ENCODE data around the gene CYB5A. TPM values are rescaled to one million over a fixed set of nuclear protein-coding genes. Genes with fewer than 3 reads are reported as not detected.
A peak's percentile ranks its signal among the peaks of the same experiment; 100 is the strongest.

CYB5A gene
- total RNA-seq, 2 donors from 2014 or later = 45.1 to 47.8 TPM

GRCh38 chr18:74264303-74265020 is 27.3 kb downstream of the CYB5A start:
- Mint-ChIP-seq H3K27ac (peak overlapping the region; percentile 24), H3K36me3 (ENCODE audit: insufficient read depth in 2 of 2) (peaks cover 0 to 4% of the 10 kb centered on the region in 2 donors), H3K4me1 (ENCODE audit: low read depth) (peaks cover 12% of the 10 kb centered on the region), H3K27me3 (ENCODE audit: low read depth) (no peaks in the 10 kb centered on the region), H3K9me3 (no peaks in the 10 kb centered on the region), H3K4me3 (peak overlapping the region; percentile 42 to 53)
- ATAC-seq (replicated peaks in 1 of 2) (peak; percentile 71 to 94), DNase-seq (peak in 1 of 2 donors; percentile 27)

GRCh38 chr18:74261053-74261713 is 30.6 kb downstream of the CYB5A start:
- Mint-ChIP-seq H3K27me3 (ENCODE audit: low read depth) (no peaks in the 10 kb centered on the region), H3K9me3 (no peaks in the 10 kb centered on the region), H3K27ac (no peak overlapping the region), H3K4me3 (no peak overlapping the region), H3K4me1 (ENCODE audit: low read depth) (peaks cover 11% of the 10 kb centered on the region), H3K36me3 (ENCODE audit: insufficient read depth in 2 of 2) (peaks cover 0 to 4% of the 10 kb centered on the region in 2 donors)
- ATAC-seq (replicated peaks in 1 of 2) (no peak), DNase-seq (no peak)

GRCh38 chr18:74259347-74259746 is 32.4 kb downstream of the CYB5A start:
- ATAC-seq (replicated peaks in 1 of 2) = no peak
- DNase-seq = no peak
- Mint-ChIP-seq H3K4me1 (ENCODE audit: low read depth) (peaks cover 4% of the 10 kb centered on the region), H3K27ac (no peak overlapping the region), H3K27me3 (ENCODE audit: low read depth) (no peaks in the 10 kb centered on the region), H3K4me3 (no peak overlapping the region), H3K9me3 (no peaks in the 10 kb centered on the region), H3K36me3 (ENCODE audit: insufficient read depth in 2 of 2) (peaks cover 0 to under 1% of the 10 kb centered on the region in 2 donors)

- ATAC-seq (replicated peaks in 1 of 2) = no peak
- Mint-ChIP-seq H3K27ac (no peak overlapping the region), H3K27me3 (ENCODE audit: low read depth) (no peaks in the 10 kb centered on the region), H3K36me3 (ENCODE audit: insufficient read depth in 2 of 2) (no peaks in the 10 kb centered on the region), H3K4me3 (no peak overlapping the region), H3K4me1 (ENCODE audit: low read depth) (peaks cover 6% of the 10 kb centered on the region), H3K9me3 (no peaks in the 10 kb centered on the region)
- no peak for DNase-seq
Observed at GRCh38 chr18:74257083-74257482, 34.7 kb downstream of the CYB5A start.

GRCh38 chr18:74256190-74256589 is 35.6 kb downstream of the CYB5A start:
- Mint-ChIP-seq H3K27ac (no peak overlapping the region), H3K4me3 (no peak overlapping the region), H3K27me3 (ENCODE audit: low read depth) (no peaks in the 10 kb centered on the region), H3K36me3 (ENCODE audit: insufficient read depth in 2 of 2) (no peaks in the 10 kb centered on the region), H3K9me3 (no peaks in the 10 kb centered on the region), H3K4me1 (ENCODE audit: low read depth) (peaks cover 15% of the 10 kb centered on the region)
- ATAC-seq (replicated peaks in 1 of 2) (no peak), DNase-seq (no peak)

- Mint-ChIP-seq H3K36me3 (ENCODE audit: insufficient read depth in 2 of 2) (peaks cover 0 to under 1% of the 10 kb centered on the region in 2 donors), H3K4me3 (no peak overlapping the region), H3K27me3 (ENCODE audit: low read depth) (no peaks in the 10 kb centered on the region), H3K9me3 (no peaks in the 10 kb centered on the region), H3K27ac (no peak overlapping the region), H3K4me1 (ENCODE audit: low read depth) (peaks cover 15% of the 10 kb centered on the region)
- ATAC-seq (replicated peaks in 1 of 2) = no peak
- DNase-seq = no peak
Observed at GRCh38 chr18:74255131-74255616, 36.6 kb downstream of the CYB5A start.

GRCh38 chr18:74252039-74252395 is 39.7 kb downstream of the CYB5A start:
- Mint-ChIP-seq H3K27me3 (ENCODE audit: low read depth) (no peaks in the 10 kb centered on the region), H3K4me1 (ENCODE audit: low read depth) (peaks cover 15% of the 10 kb centered on the region), H3K9me3 (no peaks in the 10 kb centered on the region), H3K36me3 (ENCODE audit: insufficient read depth in 2 of 2) (peaks cover 0 to 3% of the 10 kb centered on the region in 2 donors), H3K4me3 (peak overlapping the region in 1 of 2 donors; percentile 15), H3K27ac (peak overlapping the region; percentile 77)
- ATAC-seq (replicated peaks in 1 of 2) (peak; percentile 70 to 81), DNase-seq (peak; percentile 23 to 24)

GRCh38 chr18:74251297-74252038 is 40.3 kb downstream of the CYB5A start:
- H3K27ac Mint-ChIP-seq = peak overlapping the region; percentile 77
- H3K27me3 Mint-ChIP-seq (ENCODE audit: low read depth) = no peaks in the 10 kb centered on the region
- no peak overlapping the region for H3K4me3 Mint-ChIP-seq
- no peaks in the 10 kb centered on the region for H3K9me3 Mint-ChIP-seq
- ATAC-seq (replicated peaks in 1 of 2) = no peak
- no peak for DNase-seq
- peaks cover 0 to 3% of the 10 kb centered on the region in 2 donors for H3K36me3 Mint-ChIP-seq (ENCODE audit: insufficient read depth in 2 of 2)
- peaks cover 15% of the 10 kb centered on the region for H3K4me1 Mint-ChIP-seq (ENCODE audit: low read depth)

GRCh38 chr18:74250131-74250530 is 41.6 kb downstream of the CYB5A start:
- DNase-seq (no peak), ATAC-seq (replicated peaks in 1 of 2) (no peak)
- Mint-ChIP-seq H3K27ac (no peak overlapping the region), H3K36me3 (ENCODE audit: insufficient read depth in 2 of 2) (peaks cover 0 to 3% of the 10 kb centered on the region in 2 donors), H3K4me1 (ENCODE audit: low read depth) (peaks cover 15% of the 10 kb centered on the region), H3K27me3 (ENCODE audit: low read depth) (no peaks in the 10 kb centered on the region), H3K4me3 (no peak overlapping the region), H3K9me3 (no peaks in the 10 kb centered on the region)

GRCh38 chr18:74249181-74249968 is 42.4 kb downstream of the CYB5A start:
- no peak overlapping the region for H3K27ac Mint-ChIP-seq
- H3K4me3 Mint-ChIP-seq = no peak overlapping the region
- peaks cover 0 to 3% of the 10 kb centered on the region in 2 donors for H3K36me3 Mint-ChIP-seq (ENCODE audit: insufficient read depth in 2 of 2)
- no peak for DNase-seq
- H3K4me1 Mint-ChIP-seq (ENCODE audit: low read depth) = peaks cover 15% of the 10 kb centered on the region
- ATAC-seq (replicated peaks in 1 of 2) = no peak
- H3K27me3 Mint-ChIP-seq (ENCODE audit: low read depth) = no peaks in the 10 kb centered on the region
- no peaks in the 10 kb centered on the region for H3K9me3 Mint-ChIP-seq

- peak overlapping the region; percentile 9 for H3K27ac Mint-ChIP-seq
- ATAC-seq (replicated peaks in 1 of 2) (peak in 1 of 2 donors; percentile 75), DNase-seq (peak in 1 of 2 donors; percentile 28)
- no peaks in the 10 kb centered on the region for H3K27me3 Mint-ChIP-seq (ENCODE audit: low read depth)
- H3K4me3 Mint-ChIP-seq = no peak overlapping the region
- H3K9me3 Mint-ChIP-seq = no peaks in the 10 kb centered on the region
- peaks cover 15% of the 10 kb centered on the region for H3K4me1 Mint-ChIP-seq (ENCODE audit: low read depth)
- H3K36me3 Mint-ChIP-seq (ENCODE audit: insufficient read depth in 2 of 2) = peaks cover 0 to 3% of the 10 kb centered on the region in 2 donors
Observed at GRCh38 chr18:74248595-74248994, 43.2 kb downstream of the CYB5A start.

- Mint-ChIP-seq H3K4me3 (peak overlapping the region in 1 of 2 donors; percentile 35), H3K27ac (peak overlapping the region; percentile 9), H3K27me3 (ENCODE audit: low read depth) (no peaks in the 10 kb centered on the region), H3K4me1 (ENCODE audit: low read depth) (peaks cover 15% of the 10 kb centered on the region), H3K36me3 (ENCODE audit: insufficient read depth in 2 of 2) (peaks cover 0 to 3% of the 10 kb centered on the region in 2 donors), H3K9me3 (no peaks in the 10 kb centered on the region)
- ATAC-seq (replicated peaks in 1 of 2) = peak in 1 of 2 donors; percentile 16
- DNase-seq = no peak
Observed at GRCh38 chr18:74248189-74248588, 43.6 kb downstream of the CYB5A start.
